ENCODE data around the gene MFAP2. TPM values are rescaled to one million over a fixed set of nuclear protein-coding genes. Genes with fewer than 3 reads are reported as not detected.

Gene MFAP2
- total RNA-seq, 4 donors from 2014 or later, result 1.1 to 5.6 (median 3.5) TPM; not detected in 1

DNA sequence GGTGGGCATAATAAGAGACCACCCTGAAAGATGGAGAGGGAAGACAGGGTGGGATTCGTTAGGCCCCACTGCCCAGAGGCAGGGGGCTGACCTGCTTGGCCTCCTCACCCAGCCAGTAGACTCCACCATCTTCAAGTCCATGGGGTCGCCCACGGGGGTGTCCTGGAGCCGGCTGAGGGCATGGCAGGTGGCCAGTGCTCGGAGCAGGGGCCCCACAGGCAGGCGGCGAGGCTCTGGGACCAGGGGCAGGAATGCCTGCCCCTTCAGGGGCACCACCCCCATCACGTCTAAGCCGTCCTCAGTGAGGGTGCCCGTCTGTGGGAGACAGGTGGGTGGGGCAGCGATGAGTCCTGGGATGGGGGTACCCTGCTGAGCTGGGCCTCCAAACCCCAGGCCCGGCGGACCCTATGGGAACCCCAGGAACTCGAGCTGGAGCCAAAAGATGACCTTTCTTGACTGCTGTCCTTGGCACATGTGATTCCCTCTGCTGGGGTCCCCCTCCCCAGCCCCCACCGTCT lies 13.2 kb upstream of the MFAP2 start:
- TF ChIP-seq, protein P1, sequence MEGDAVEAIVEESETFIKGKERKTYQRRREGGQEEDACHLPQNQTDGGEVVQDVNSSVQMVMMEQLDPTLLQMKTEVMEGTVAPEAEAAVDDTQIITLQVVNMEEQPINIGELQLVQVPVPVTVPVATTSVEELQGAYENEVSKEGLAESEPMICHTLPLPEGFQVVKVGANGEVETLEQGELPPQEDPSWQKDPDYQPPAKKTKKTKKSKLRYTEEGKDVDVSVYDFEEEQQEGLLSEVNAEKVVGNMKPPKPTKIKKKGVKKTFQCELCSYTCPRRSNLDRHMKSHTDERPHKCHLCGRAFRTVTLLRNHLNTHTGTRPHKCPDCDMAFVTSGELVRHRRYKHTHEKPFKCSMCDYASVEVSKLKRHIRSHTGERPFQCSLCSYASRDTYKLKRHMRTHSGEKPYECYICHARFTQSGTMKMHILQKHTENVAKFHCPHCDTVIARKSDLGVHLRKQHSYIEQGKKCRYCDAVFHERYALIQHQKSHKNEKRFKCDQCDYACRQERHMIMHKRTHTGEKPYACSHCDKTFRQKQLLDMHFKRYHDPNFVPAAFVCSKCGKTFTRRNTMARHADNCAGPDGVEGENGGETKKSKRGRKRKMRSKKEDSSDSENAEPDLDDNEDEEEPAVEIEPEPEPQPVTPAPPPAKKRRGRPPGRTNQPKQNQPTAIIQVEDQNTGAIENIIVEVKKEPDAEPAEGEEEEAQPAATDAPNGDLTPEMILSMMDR (IDR thresholded peaks at IDR 0.05), result no peak
- no peak for TF ChIP-seq EP300 (IDR thresholded peaks at IDR 0.05; ENCODE audit: low read depth)
- no peak for TF ChIP-seq POLR2AphosphoS5 (IDR thresholded peaks at IDR 0.05)
- no peak for TF ChIP-seq POLR2A (IDR thresholded peaks at IDR 0.05)
- H3K4me1 ChIP-seq, result no peaks in the 10 kb centered on the region
- in situ Hi-C loops (cut with MboI; ENCODE audit: low pct_ligation_motif_present in 1 of 4, low pct_unique_long_range_greater_than_20kb in 1 of 4, low sequenced_read_pairs in 3 of 4) (no loop called here), intact Hi-C loops (cut with DNase I; ENCODE audit: low total_unique reads) (no loop called here)
- 93% methylated on average over 15 of the region's 15 CpGs; no CpG with 5 or more reads in 1 of the 2 donors for WGBS, 2 donors (ENCODE audit: low coverage in 1 of 2)
- H3K27ac ChIP-seq, result no peak overlapping the region
- DNase-seq, result no peak
- no peaks in the 10 kb centered on the region for H3K9me3 ChIP-seq
- H3K36me3 ChIP-seq, result peaks cover 0 to 3% (median 0%) of the 10 kb centered on the region in 4 donors
- H3K4me3 ChIP-seq, result no peak overlapping the region
- H3K27me3 ChIP-seq, result no peaks in the 10 kb centered on the region

DNA sequence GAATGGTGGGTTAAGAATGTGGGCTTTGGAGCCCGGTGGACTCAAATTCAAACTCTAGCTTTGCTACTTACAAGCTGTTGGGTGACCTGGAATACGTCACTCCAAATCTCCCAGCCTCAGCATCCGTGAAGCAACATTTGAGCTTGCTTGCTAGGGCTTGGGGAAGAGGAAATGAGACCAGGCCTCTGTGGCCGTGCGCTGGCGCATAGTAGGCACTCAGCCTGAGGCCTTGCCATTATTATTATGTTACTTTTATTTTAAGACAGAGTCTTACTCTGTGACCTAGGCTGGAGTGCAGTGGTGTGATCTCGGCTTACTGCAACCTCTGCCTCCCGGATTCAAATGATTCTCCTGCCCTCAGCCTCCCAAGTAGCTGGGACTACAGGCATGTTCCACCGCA lies 12.3 kb upstream of the MFAP2 start:
- WGBS, 2 donors (ENCODE audit: low coverage in 1 of 2), result 94% methylated on average over 9 of the region's 9 CpGs; no CpG with 5 or more reads in 1 of the 2 donors
- no peaks in the 10 kb centered on the region for H3K27me3 ChIP-seq
- no peak overlapping the region for H3K4me3 ChIP-seq
- no peak for DNase-seq
- no peaks in the 10 kb centered on the region for H3K4me1 ChIP-seq
- intact Hi-C loops (cut with DNase I; ENCODE audit: low total_unique reads) (no loop called here), in situ Hi-C loops (cut with MboI; ENCODE audit: low pct_ligation_motif_present in 1 of 4, low pct_unique_long_range_greater_than_20kb in 1 of 4, low sequenced_read_pairs in 3 of 4) (no loop called here)
- H3K9me3 ChIP-seq, result no peaks in the 10 kb centered on the region
- peaks cover 0 to 3% (median 0%) of the 10 kb centered on the region in 4 donors for H3K36me3 ChIP-seq
- TF ChIP-seq POLR2A (IDR thresholded peaks at IDR 0.05) (no peak), POLR2AphosphoS5 (IDR thresholded peaks at IDR 0.05) (no peak), EP300 (IDR thresholded peaks at IDR 0.05; ENCODE audit: low read depth) (no peak)
- TF ChIP-seq, protein P1 (IDR thresholded peaks at IDR 0.05), result no peak
- H3K27ac ChIP-seq, result no peak overlapping the region

DNA sequence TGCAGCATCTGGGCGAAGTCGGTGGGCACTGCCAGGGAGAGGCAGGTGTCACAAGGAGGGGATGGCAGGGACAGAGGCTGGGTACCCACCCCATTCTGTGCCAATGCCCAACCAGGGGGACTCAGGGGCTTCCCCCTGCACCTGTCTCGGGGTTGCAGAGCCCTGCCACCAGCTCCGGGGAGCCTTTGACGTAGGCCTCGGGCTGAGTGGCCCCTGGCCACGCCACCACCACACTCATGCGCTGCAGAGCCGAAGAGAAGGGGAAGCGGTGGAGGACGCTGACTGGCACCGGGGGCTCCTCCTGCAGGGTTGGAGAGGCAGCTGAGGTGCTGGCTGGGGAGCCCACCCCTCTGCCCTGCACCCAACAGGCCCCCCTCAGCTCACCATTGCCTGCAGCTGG lies 11.7 kb upstream of the MFAP2 start:
- TF ChIP-seq EP300 (IDR thresholded peaks at IDR 0.05; ENCODE audit: low read depth) (no peak), POLR2AphosphoS5 (IDR thresholded peaks at IDR 0.05) (no peak), POLR2A (IDR thresholded peaks at IDR 0.05) (no peak)
- TF ChIP-seq, protein P1 (IDR thresholded peaks at IDR 0.05), result no peak
- 98% methylated on average over 10 of the region's 12 CpGs; no CpG with 5 or more reads in 1 of the 2 donors for WGBS, 2 donors (ENCODE audit: low coverage in 1 of 2)
- no peaks in the 10 kb centered on the region for H3K27me3 ChIP-seq
- no peaks in the 10 kb centered on the region for H3K9me3 ChIP-seq
- in situ Hi-C loops (cut with MboI; ENCODE audit: low pct_ligation_motif_present in 1 of 4, low pct_unique_long_range_greater_than_20kb in 1 of 4, low sequenced_read_pairs in 3 of 4), result no loop called here
- H3K27ac ChIP-seq, result no peak overlapping the region
- H3K4me3 ChIP-seq, result no peak overlapping the region
- H3K36me3 ChIP-seq, result peaks cover 0 to 3% (median 0%) of the 10 kb centered on the region in 4 donors
- no peaks in the 10 kb centered on the region for H3K4me1 ChIP-seq
- intact Hi-C loops (cut with DNase I; ENCODE audit: low total_unique reads), result no loop called here
- DNase-seq, result no peak

DNA sequence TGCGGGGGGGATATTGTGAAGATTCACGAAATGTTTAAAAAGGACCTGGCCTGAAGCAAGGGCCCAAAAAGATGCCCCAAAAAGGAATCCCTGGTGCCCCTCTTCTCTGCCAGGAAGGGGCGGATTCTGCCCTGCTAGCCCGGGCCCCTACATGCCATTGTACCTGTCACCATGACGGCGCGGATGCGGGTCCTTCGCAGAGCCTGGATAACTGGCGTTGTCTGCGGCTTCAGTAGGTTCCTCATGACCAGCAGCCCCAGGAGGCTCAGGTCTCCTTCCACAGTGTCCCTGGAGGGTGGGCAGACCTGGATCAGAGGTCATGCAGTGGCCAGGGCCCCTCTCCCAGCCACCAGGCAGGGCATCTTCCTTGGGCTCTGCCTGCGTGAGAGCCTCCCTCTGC lies 11.2 kb upstream of the MFAP2 start:
- in situ Hi-C loops (cut with MboI; ENCODE audit: low pct_ligation_motif_present in 1 of 4, low pct_unique_long_range_greater_than_20kb in 1 of 4, low sequenced_read_pairs in 3 of 4) (no loop called here), intact Hi-C loops (cut with DNase I; ENCODE audit: low total_unique reads) (no loop called here)
- DNase-seq, result no peak
- H3K36me3 ChIP-seq, result peaks cover 0 to 3% (median 0%) of the 10 kb centered on the region in 4 donors
- 94% methylated on average over 12 of the region's 12 CpGs; no CpG with 5 or more reads in 1 of the 2 donors for WGBS, 2 donors (ENCODE audit: low coverage in 1 of 2)
- H3K27me3 ChIP-seq, result no peaks in the 10 kb centered on the region
- no peaks in the 10 kb centered on the region for H3K9me3 ChIP-seq
- no peak overlapping the region for H3K4me3 ChIP-seq
- no peaks in the 10 kb centered on the region for H3K4me1 ChIP-seq
- TF ChIP-seq EP300 (IDR thresholded peaks at IDR 0.05; ENCODE audit: low read depth) (no peak), POLR2AphosphoS5 (IDR thresholded peaks at IDR 0.05) (no peak), POLR2A (IDR thresholded peaks at IDR 0.05) (no peak)
- TF ChIP-seq, protein P1 (IDR thresholded peaks at IDR 0.05), result no peak
- H3K27ac ChIP-seq, result no peak overlapping the region
